Retinal pigment epithelial cell (primary cell): ENCODE data around the gene GKN2.

Experiments
- DNase-seq: peaks from one replicate; pipeline ENCODE4 v3.0.0-alpha.2; 2010; ENCODE audit warnings: low read depth
- H3K4me3 ChIP-seq: 2 replicates; pipeline ENCODE4 v1.5.1; 2011; ENCODE audit warnings: mild to moderate bottlenecking, low read length, control low read depth, moderate library complexity
- TF ChIP-seq, protein P1 (sequence below): conservative IDR thresholded peaks from 2 replicates; pipeline ENCODE4 v1.5.1; 2011; ENCODE audit warnings: low read depth, low read length, control low read depth, inconsistent platforms

The GKN2 gene, protein sequence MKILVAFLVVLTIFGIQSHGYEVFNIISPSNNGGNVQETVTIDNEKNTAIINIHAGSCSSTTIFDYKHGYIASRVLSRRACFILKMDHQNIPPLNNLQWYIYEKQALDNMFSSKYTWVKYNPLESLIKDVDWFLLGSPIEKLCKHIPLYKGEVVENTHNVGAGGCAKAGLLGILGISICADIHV

DNA sequence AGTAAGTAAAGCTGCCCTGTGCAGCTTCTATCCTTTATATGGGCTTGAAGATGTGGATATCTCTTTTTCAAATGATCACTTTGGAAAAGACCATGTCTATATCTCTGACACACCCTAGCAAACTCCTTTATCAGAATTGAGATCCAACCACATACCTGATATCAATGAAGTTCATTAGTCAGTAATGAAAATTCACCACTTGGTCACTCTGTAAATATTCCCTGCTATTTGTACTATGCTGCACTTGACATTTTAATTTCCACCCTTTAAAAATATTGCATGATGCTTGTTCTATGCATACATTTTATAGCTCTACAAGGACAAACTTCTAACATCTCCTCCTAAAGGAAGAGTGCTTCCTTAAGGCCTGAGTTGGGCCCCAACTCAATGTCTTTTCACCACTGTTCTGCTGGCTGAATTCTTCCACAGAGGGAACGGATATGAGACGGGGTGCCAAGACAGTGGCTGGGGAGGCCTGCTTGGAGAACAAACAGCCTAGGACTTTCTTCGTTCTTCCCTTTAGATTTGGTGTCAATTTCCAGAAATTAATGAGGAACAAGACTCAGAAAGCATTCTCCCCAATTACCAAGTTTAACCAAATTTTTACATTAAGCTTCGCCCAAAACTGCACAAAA lies at the start of gene GKN2:
GKN2 (minus strand) TSS at position 7 of the 635 bp plus-strand sequence. CDS start 32 bp downstream, outside the sequence.
- TF ChIP-seq, protein P1, sequence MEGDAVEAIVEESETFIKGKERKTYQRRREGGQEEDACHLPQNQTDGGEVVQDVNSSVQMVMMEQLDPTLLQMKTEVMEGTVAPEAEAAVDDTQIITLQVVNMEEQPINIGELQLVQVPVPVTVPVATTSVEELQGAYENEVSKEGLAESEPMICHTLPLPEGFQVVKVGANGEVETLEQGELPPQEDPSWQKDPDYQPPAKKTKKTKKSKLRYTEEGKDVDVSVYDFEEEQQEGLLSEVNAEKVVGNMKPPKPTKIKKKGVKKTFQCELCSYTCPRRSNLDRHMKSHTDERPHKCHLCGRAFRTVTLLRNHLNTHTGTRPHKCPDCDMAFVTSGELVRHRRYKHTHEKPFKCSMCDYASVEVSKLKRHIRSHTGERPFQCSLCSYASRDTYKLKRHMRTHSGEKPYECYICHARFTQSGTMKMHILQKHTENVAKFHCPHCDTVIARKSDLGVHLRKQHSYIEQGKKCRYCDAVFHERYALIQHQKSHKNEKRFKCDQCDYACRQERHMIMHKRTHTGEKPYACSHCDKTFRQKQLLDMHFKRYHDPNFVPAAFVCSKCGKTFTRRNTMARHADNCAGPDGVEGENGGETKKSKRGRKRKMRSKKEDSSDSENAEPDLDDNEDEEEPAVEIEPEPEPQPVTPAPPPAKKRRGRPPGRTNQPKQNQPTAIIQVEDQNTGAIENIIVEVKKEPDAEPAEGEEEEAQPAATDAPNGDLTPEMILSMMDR, result no peak
- DNase-seq, result no peak
- no peak within 1 kb of the TSS for H3K4me3 ChIP-seq

DNA sequence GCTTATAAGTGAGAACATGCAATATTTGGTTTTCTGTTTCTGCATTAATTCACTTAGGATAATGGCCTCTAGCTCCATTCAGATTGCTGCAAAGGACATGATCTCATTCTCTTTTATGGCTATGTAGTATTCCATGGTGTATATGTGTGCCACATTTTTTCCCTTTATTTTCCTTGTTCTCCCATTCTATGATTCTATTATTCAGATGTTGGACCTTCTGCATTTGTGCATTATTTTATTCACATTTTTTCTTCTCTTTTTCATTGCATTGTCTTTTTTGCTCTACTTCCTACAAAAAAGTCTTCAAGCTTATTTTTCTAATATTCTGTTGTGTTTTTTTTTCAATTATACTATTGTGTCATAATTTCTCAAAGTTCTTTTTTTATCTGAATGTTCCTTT lies 49.2 kb upstream of the GKN2 start:
- TF ChIP-seq, protein P1, result no peak
- H3K4me3 ChIP-seq, result no peak overlapping the region
- no peak for DNase-seq

DNA sequence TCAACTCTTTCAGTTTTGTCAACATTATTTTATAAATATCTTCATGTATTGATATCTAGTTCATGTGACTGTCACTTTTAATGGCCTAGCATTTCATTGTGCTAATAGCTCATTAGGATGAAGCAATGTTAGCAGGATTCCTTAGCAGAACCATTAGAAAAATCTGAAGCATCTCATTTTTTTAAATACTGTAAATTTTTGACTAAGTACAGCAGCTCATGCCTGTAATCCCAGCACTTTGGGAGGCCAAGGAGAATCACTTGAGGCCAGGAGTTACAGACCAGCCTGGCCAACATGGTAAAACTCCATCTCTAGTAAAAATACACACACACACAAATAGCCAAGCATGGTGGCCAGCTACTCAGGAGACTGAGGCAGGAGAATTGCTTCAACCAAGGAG lies 44.7 kb upstream of the GKN2 start:
- DNase-seq, result no peak
- TF ChIP-seq, protein P1, result no peak

DNA sequence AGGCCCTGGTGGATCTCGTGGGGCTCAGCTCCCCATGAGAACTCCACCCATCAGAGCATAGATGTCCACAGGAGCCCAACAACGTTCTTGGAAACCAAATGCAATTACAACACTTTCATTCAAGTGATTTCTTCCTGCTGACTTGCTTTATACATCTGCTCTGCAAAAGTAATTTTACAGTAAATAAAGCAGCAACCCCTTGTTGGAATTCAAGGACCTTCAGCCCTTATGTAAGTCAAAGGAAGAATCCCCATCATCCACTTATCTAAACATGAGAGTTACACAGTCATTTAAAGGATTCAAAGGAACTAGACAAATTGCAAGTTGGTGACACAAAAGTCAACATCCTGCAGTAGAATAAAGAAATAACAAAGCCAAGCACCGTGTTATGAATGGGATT lies 43.2 kb upstream of the GKN2 start:
- TF ChIP-seq, protein P1, result no peak
- DNase-seq, result no peak
- no peak overlapping the region for H3K4me3 ChIP-seq

More for the DNA sequence above, 44.7 kb upstream of the GKN2 start:
- no peak overlapping the region for H3K4me3 ChIP-seq

DNA sequence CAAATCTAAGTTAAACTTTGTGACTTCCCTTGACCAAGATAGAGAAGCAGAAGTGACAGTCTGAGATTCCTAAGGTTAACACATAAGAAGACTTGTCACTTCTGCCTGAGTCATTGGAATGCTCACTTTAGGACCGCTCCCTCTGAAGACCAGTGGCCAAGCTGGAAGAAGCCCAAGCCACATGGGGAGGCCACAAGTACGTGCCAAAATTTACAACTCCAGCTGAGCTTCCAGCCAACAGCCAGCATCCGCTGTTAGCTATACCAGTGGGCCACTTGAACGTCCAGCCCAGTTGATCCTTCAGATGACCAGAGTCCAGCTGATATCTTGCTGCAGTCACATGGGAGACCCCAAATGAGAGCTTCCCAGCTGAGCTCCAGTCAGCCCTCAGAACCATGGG lies 42.2 kb upstream of the GKN2 start:
- no peak overlapping the region for H3K4me3 ChIP-seq
- TF ChIP-seq, protein P1, result no peak
- DNase-seq, result no peak

DNA sequence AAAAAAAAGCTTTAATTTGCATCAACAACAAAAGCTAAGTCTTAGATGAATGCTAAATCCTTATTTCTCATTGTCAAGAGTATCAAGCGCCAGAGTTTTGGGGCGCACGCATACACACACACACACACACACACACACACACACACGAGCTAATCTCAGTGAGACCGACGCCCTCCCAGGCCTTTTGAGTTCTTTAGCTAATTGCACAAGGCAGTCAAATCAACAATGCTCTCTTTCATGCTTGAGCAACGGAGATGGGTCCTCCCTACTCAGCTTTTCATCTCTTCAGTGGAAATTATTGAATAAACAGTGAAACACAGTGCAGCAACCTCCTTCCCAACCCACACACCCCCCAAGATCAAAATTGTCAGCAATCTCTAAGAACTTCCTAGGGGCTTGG lies 41.0 kb upstream of the GKN2 start:
- no peak for DNase-seq
- H3K4me3 ChIP-seq, result no peak overlapping the region
- TF ChIP-seq, protein P1, result no peak

DNA sequence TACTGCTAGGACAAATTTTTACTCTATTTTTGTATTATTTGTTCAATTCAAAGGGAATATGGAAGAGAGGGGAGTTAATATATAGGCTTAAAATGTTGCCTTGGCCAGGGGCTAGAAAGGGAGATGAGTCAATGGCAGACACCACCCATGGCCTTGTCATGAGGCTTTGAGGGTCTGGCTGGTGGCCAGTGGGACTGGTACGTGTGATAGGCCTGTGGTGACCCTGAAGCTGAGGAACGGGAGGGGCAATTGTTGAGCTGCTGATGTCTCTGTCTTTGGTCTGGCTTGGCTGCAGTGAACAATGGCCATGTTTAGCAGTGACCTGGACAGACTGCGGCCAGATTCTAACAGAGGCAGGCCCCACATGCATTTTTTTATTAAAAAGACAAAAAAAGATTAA lies 40.2 kb upstream of the GKN2 start:
- no peak overlapping the region for H3K4me3 ChIP-seq
- no peak for DNase-seq
- TF ChIP-seq, protein P1, result no peak
